ENCODE data around the gene NXPE3.

Gene NXPE3

DNA sequence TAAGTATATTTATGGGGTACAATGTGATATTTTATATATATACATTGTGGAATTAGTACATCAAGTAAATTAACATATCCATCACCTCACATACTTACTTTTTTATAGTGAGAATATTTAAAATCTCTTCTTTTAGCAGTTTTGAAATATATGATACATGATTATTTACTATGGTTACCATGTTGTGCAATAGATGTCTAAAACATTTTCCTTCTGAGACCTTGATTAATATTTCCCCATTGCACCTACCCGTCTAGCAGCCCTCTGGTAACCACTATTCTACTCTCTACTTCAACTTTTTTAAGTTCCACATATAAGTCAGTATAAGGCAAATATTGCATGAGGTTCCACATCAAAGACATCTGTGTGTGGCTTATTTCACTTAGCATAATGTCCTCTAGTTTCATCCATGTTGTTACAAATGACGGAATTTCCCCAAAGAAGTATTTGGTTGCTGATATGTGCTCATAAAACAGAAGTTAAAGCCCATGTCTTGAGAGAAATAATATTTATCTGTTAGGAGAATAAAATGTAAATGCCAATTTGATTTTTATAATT lies 40.7 kb downstream of the NXPE3 start:
- Histone ChIP-seq H3K4me3 (replicated peaks; ENCODE audit: insufficient read depth, low read length) (no peak overlapping the region), H3K27me3 (ENCODE audit: insufficient read depth, poor library complexity, severe bottlenecking) (no peaks in the 10 kb centered on the region), H3K27ac (replicated peaks) (no peak overlapping the region)
- TF ChIP-seq GABPA (IDR thresholded peaks at IDR 0.05; ENCODE audit: low read depth): no peak
- TF ChIP-seq, protein P1, sequence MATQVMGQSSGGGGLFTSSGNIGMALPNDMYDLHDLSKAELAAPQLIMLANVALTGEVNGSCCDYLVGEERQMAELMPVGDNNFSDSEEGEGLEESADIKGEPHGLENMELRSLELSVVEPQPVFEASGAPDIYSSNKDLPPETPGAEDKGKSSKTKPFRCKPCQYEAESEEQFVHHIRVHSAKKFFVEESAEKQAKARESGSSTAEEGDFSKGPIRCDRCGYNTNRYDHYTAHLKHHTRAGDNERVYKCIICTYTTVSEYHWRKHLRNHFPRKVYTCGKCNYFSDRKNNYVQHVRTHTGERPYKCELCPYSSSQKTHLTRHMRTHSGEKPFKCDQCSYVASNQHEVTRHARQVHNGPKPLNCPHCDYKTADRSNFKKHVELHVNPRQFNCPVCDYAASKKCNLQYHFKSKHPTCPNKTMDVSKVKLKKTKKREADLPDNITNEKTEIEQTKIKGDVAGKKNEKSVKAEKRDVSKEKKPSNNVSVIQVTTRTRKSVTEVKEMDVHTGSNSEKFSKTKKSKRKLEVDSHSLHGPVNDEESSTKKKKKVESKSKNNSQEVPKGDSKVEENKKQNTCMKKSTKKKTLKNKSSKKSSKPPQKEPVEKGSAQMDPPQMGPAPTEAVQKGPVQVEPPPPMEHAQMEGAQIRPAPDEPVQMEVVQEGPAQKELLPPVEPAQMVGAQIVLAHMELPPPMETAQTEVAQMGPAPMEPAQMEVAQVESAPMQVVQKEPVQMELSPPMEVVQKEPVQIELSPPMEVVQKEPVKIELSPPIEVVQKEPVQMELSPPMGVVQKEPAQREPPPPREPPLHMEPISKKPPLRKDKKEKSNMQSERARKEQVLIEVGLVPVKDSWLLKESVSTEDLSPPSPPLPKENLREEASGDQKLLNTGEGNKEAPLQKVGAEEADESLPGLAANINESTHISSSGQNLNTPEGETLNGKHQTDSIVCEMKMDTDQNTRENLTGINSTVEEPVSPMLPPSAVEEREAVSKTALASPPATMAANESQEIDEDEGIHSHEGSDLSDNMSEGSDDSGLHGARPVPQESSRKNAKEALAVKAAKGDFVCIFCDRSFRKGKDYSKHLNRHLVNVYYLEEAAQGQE (IDR thresholded peaks at IDR 0.05; ENCODE audit: insufficient replicate concordance, low read depth): no peak
- no peak for TF ChIP-seq SPI1 (IDR thresholded peaks at IDR 0.05; ENCODE audit: borderline replicate concordance, low read depth)
- TF ChIP-seq CTCF (IDR thresholded peaks at IDR 0.05; ENCODE audit: insufficient read depth, low read length): no peak
- TF ChIP-seq POLR2AphosphoS5 (IDR thresholded peaks at IDR 0.05; ENCODE audit: low read depth): no peak
- DNase-seq (ENCODE audit: low read depth in 1 of 2, low spot score in 1 of 2): no peak

- TF ChIP-seq GABPA (IDR thresholded peaks at IDR 0.05; ENCODE audit: low read depth) (no peak), SPI1 (IDR thresholded peaks at IDR 0.05; ENCODE audit: borderline replicate concordance, low read depth) (no peak), CTCF (IDR thresholded peaks at IDR 0.05; ENCODE audit: insufficient read depth, low read length) (no peak), POLR2AphosphoS5 (IDR thresholded peaks at IDR 0.05; ENCODE audit: low read depth) (no peak)
- TF ChIP-seq, protein P1 (IDR thresholded peaks at IDR 0.05; ENCODE audit: insufficient replicate concordance, low read depth): no peak
- Histone ChIP-seq H3K4me3 (replicated peaks; ENCODE audit: insufficient read depth, low read length) (no peak overlapping the region), H3K27ac (replicated peaks) (no peak overlapping the region), H3K27me3 (ENCODE audit: insufficient read depth, poor library complexity, severe bottlenecking) (no peaks in the 10 kb centered on the region)
- no peak for DNase-seq (ENCODE audit: low read depth in 1 of 2, low spot score in 1 of 2)
These were observed 42.5 kb downstream of the NXPE3 start for GRCh38 chr3:101821503-101821902.

GRCh38 chr3:101823525-101823924 lies 44.5 kb downstream of the NXPE3 start:
- Histone ChIP-seq H3K27ac (replicated peaks) (no peak overlapping the region), H3K27me3 (ENCODE audit: insufficient read depth, poor library complexity, severe bottlenecking) (no peaks in the 10 kb centered on the region), H3K4me3 (replicated peaks; ENCODE audit: insufficient read depth, low read length) (no peak overlapping the region)
- TF ChIP-seq POLR2AphosphoS5 (IDR thresholded peaks at IDR 0.05; ENCODE audit: low read depth) (no peak), GABPA (IDR thresholded peaks at IDR 0.05; ENCODE audit: low read depth) (no peak), SPI1 (IDR thresholded peaks at IDR 0.05; ENCODE audit: borderline replicate concordance, low read depth) (no peak), CTCF (IDR thresholded peaks at IDR 0.05; ENCODE audit: insufficient read depth, low read length) (no peak)
- TF ChIP-seq, protein P1 (IDR thresholded peaks at IDR 0.05; ENCODE audit: insufficient replicate concordance, low read depth): no peak
- DNase-seq (ENCODE audit: low read depth in 1 of 2, low spot score in 1 of 2): peak in 1 of 2 experiments; percentile 25

Measured in HL-60 (cell line).